ENCODE data around the gene COL25A1.

- TF ChIP-seq CTCF (IDR thresholded peaks at IDR 0.05) (no peak), POLR2A (IDR thresholded peaks at IDR 0.05) (no peak)
These were observed 449.8 kb downstream of the COL25A1 start for GRCh38 chr4:108852691-108853090.
